Fibroblast of villous mesenchyme (primary cell): ENCODE measurements around the gene NAPA. TPM values are rescaled to one million over a fixed set of nuclear protein-coding genes. Genes with fewer than 3 reads are reported as not detected.

Experiments used
- DNase-seq: peaks from one replicate; pipeline ENCODE4 v3.0.0-alpha.2; 2010; ENCODE audit warnings: low read depth
- H3K4me3 ChIP-seq: 2 replicates; pipeline ENCODE4 v1.5.1; 2011; ENCODE audit warnings: low read depth, mild to moderate bottlenecking, low read length
- CTCF ChIP-seq: IDR thresholded peaks from 2 replicates; pipeline ENCODE4 v1.5.1; 2012; ENCODE audit warnings: low read depth, mild to moderate bottlenecking, low read length; ENCODE audit not compliant: insufficient read depth
- total RNA-seq: library from RNA; depleted of rRNA; stranded (reverse); fragments of >200 nt; gene quantifications from 2 replicates; pipeline ENCODE4 v1.2.3, GENCODE V29; 2012

NAPA gene
- total RNA-seq, 1 donor = 72.5 TPM

- TF ChIP-seq CTCF = no peak
- peak overlapping the region; percentile 94 for H3K4me3 ChIP-seq
- peak; percentile 22 for DNase-seq
These were observed 553 bp downstream of the NAPA start for GRCh38 chr19:47514151-47514868.

- H3K4me3 ChIP-seq = peak overlapping the region; percentile 94
- TF ChIP-seq CTCF = no peak
- no peak for DNase-seq
These were observed 1.9 kb downstream of the NAPA start for GRCh38 chr19:47512948-47513319.

- peak overlapping the region; percentile 94 for H3K4me3 ChIP-seq
- TF ChIP-seq CTCF = no peak
- DNase-seq = peak; percentile 80
These were observed 2.5 kb downstream of the NAPA start for GRCh38 chr19:47512183-47512947.

GRCh38 chr19:47511681-47512080 lies 3.2 kb downstream of the NAPA start:
- no peak overlapping the region for H3K4me3 ChIP-seq
- no peak for TF ChIP-seq CTCF
- peak; percentile 68 for DNase-seq

- H3K4me3 ChIP-seq = no peak overlapping the region
These were observed 3.7 kb downstream of the NAPA start for GRCh38 chr19:47511128-47511517.

GRCh38 chr19:47510516-47511127 lies 4.2 kb downstream of the NAPA start:
- no peak overlapping the region for H3K4me3 ChIP-seq
- no peak for DNase-seq
- no peak for TF ChIP-seq CTCF

More at GRCh38 chr19:47511128-47511517, 3.7 kb downstream of the NAPA start:
- TF ChIP-seq CTCF = no peak
- DNase-seq = peak; percentile 60
